SU-DHL-6 (cell line): ENCODE results near the gene CD52.

ENCODE experiments used
- H2AFZ ChIP-seq: fragments of 200-600 bp; sonication (generic); 2 replicates; pipeline ENCODE4 v1.6.1; 2014; ENCODE audit warnings: low read depth, mild to moderate bottlenecking, moderate library complexity, mixed read lengths, antibody characterized with exemption, low read length; ENCODE audit not compliant: severe bottlenecking
- H3F3A ChIP-seq: fragments of 200-600 bp; shearing (Covaris generic); 2 replicates; pipeline ENCODE4 v1.6.0; 2016; ENCODE audit warnings: antibody characterized with exemption, mild to moderate bottlenecking; ENCODE audit not compliant: insufficient read depth
- H3K27ac ChIP-seq: fragments of 200-600 bp; sonication (generic); 2 replicates; pipeline ENCODE4 v1.5.1; 2016; ENCODE audit warnings: low read depth, mild to moderate bottlenecking, low read length, moderate library complexity, mixed read lengths
- H3K27me3 ChIP-seq: fragments of 200-600 bp; sonication (generic), shearing (Covaris generic); 2 replicates; pipeline ENCODE4 v1.6.0; 2014; ENCODE audit warnings: mild to moderate bottlenecking, low read length
- H3K36me3 ChIP-seq: fragments of 200-600 bp; sonication (generic); 2 replicates; pipeline ENCODE4 v1.6.1; 2014; ENCODE audit warnings: mild to moderate bottlenecking, low read length, mixed read lengths
- H3K4me2 ChIP-seq: fragments of 300-600, 200-600 bp; shearing (Covaris generic), sonication (generic); 2 replicates; pipeline ENCODE4 v1.6.0; 2014; ENCODE audit warnings: low read length, low read depth, mild to moderate bottlenecking; ENCODE audit not compliant: poor library complexity, severe bottlenecking
- H3K4me3 ChIP-seq: fragments of 200-600 bp; sonication (generic); 2 replicates; pipeline ENCODE4 v1.5.1; 2014; ENCODE audit warnings: antibody characterized with exemption, low read length, mild to moderate bottlenecking, mixed read lengths; ENCODE audit not compliant: insufficient read depth, poor library complexity, severe bottlenecking
- H3K79me2 ChIP-seq: fragments of 200-600 bp; sonication (generic); 2 replicates; pipeline ENCODE4 v1.6.1; 2014; ENCODE audit warnings: mild to moderate bottlenecking, low read length, moderate library complexity; ENCODE audit not compliant: insufficient read depth
- H3K9ac ChIP-seq: fragments of 200-600 bp; sonication (generic); 2 replicates; pipeline ENCODE4 v1.7.0; 2014; ENCODE audit warnings: mild to moderate bottlenecking, low read length
- H3K9me2 ChIP-seq: fragments of 200-600 bp; sonication (generic); replicated peaks from 2 replicates; pipeline ENCODE4 v1.6.1; 2014; ENCODE audit warnings: low read length; ENCODE audit not compliant: insufficient read depth
- H3K9me3 ChIP-seq: fragments of 200-600 bp; sonication (generic); 2 replicates; pipeline ENCODE4 v1.6.1; 2014; ENCODE audit warnings: low read length, mixed read lengths; ENCODE audit not compliant: insufficient read depth
- H4K20me1 ChIP-seq: fragments of 200-600 bp; sonication (generic); 2 replicates; pipeline ENCODE4 v1.6.1; 2014; ENCODE audit warnings: low read depth, mild to moderate bottlenecking, antibody characterized with exemption, low read length, moderate library complexity, mixed read lengths
- CTCF ChIP-seq: fragments of 200-600 bp; sonication (generic); IDR thresholded peaks from one replicate; pipeline ENCODE4 v1.5.1; 2017; ENCODE audit warnings: antibody characterized with exemption, mild to moderate bottlenecking, low read length, moderate library complexity; ENCODE audit not compliant: insufficient read depth, poor library complexity, severe bottlenecking
- EZH2phosphoT487 ChIP-seq: fragments of 200-600 bp; sonication (generic), shearing (Covaris generic); conservative IDR thresholded peaks from 2 replicates; pipeline ENCODE4 v1.6.1; 2018; ENCODE audit warnings: mild to moderate bottlenecking, antibody characterized with exemption, low read length, moderate library complexity, mixed read lengths

CD52 gene

DNA sequence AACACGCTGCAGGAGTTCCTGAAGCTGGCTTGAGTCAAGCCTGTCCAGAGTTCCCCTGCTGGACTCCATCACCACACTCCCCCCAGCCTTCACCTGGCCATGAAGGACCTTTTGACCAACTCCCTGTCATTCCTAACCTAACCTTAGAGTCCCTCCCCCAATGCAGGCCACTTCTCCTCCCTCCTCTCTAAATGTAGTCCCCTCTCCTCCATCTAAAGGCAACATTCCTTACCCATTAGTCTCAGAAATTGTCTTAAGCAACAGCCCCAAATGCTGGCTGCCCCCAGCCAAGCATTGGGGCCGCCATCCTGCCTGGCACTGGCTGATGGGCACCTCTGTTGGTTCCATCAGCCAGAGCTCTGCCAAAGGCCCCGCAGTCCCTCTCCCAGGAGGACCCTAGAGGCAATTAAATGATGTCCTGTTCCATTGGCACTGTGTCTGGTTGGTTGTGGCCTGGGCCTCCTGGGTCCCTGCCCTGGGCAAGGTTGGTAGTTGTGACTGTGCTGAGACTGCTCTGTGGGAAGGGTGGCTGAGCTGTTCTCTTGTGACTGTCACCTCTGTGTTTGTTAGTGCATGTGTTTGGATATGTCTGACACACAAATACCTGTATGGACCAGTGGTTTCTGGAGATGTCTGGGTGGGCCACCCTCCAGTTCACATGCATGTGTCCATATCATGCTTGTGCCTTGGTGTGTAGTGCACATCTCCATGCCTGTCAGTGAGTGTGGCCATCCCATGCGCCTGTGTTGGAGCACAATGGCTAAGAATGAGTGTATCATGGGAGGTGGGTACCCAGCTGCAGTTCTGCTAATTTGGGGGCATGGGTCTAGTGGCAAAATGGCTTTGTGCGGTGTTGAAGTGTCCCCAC lies 36.4 kb upstream of the CD52 start:
- no peaks in the 10 kb centered on the region for H3K36me3 ChIP-seq
- H3K27me3 ChIP-seq: no peaks in the 10 kb centered on the region
- H2AFZ ChIP-seq: no peak overlapping the region
- peaks cover 23% of the 10 kb centered on the region for H3F3A ChIP-seq
- peak overlapping the region; percentile 77 for H3K4me2 ChIP-seq
- no peaks in the 10 kb centered on the region for H3K9me2 ChIP-seq
- no peaks in the 10 kb centered on the region for H3K9me3 ChIP-seq
- no peaks in the 10 kb centered on the region; the same call in 1 of the 2 replicates for H4K20me1 ChIP-seq
- no peak overlapping the region for H3K4me3 ChIP-seq
- peaks cover 4% of the 10 kb centered on the region; the same call in 1 of the 2 replicates for H3K79me2 ChIP-seq
- peak overlapping the region; percentile 36 for H3K27ac ChIP-seq
- no peak for TF ChIP-seq EZH2phosphoT487
- no peak for TF ChIP-seq CTCF
- H3K9ac ChIP-seq: peak overlapping the region; percentile 72; the same call in 1 of the 2 replicates

DNA sequence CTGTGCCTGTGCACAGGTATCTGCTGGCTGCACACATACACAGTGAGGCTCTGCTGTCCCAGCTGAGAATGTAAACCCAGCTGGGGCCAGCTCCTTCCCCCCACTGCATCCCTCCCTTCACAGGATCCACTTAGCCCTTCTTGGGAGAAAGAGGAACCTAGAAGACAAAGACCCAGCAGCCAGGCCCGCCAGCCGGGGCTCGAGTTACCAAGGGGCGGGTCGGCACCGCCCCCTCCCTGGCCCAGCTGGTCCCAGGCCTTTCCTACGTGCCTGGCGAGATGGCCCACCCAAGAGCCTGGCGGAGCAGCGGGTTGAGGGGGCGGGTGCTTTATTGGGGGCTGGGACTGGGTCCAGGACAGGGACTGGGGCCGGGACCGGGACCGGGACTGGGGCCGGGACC lies 35.8 kb upstream of the CD52 start:
- H3K9me3 ChIP-seq: no peaks in the 10 kb centered on the region
- H3K4me3 ChIP-seq: no peak overlapping the region
- H3K9ac ChIP-seq: no peak overlapping the region
- H3K27me3 ChIP-seq: no peaks in the 10 kb centered on the region
- H3K36me3 ChIP-seq: no peaks in the 10 kb centered on the region
- no peaks in the 10 kb centered on the region; the same call in 1 of the 2 replicates for H4K20me1 ChIP-seq
- H3K9me2 ChIP-seq: no peaks in the 10 kb centered on the region
- no peak overlapping the region for H2AFZ ChIP-seq
- H3K79me2 ChIP-seq: peaks cover 4% of the 10 kb centered on the region; the same call in 1 of the 2 replicates
- H3F3A ChIP-seq: peaks cover 30% of the 10 kb centered on the region
- H3K4me2 ChIP-seq: no peak overlapping the region
- TF ChIP-seq EZH2phosphoT487 (no peak), CTCF (no peak)
- H3K27ac ChIP-seq: peak overlapping the region; percentile 36; the same call in 1 of the 2 replicates

DNA sequence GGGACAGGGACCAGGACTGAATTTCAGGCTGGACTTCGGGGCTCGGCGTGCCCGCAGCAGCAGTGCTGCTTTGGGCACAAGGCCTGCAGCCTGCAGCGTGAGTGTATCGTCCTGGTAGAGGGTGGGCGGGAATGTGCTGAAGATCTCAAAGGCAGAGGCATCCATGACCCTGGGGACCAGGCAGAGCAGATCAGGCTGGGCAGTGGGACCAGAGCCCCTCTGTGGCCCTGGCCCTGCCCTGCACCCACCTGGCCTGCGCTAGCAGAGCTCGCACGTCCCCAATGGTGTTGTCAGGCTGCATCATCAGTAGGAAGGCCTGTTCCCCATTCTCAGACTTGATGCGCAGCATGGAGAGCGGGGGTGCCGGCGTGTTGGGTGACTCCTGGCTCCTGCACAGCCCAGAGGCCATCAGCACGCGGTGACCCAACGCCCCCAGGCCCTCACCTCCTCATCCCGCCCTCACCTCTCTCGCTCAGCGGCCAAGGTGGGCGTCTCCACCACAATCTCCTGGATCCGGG lies 35.3 kb upstream of the CD52 start:
- H3K9me2 ChIP-seq: no peaks in the 10 kb centered on the region
- H4K20me1 ChIP-seq: no peaks in the 10 kb centered on the region; the same call in 1 of the 2 replicates
- no peak overlapping the region for H3K4me3 ChIP-seq
- no peaks in the 10 kb centered on the region for H3K36me3 ChIP-seq
- no peak for TF ChIP-seq EZH2phosphoT487
- no peak for TF ChIP-seq CTCF
- H3F3A ChIP-seq: peaks cover 35% of the 10 kb centered on the region
- H3K9me3 ChIP-seq: no peaks in the 10 kb centered on the region
- no peak overlapping the region for H3K4me2 ChIP-seq
- no peak overlapping the region for H3K27ac ChIP-seq
- H3K9ac ChIP-seq: no peak overlapping the region
- peaks cover 4% of the 10 kb centered on the region; the same call in 1 of the 2 replicates for H3K79me2 ChIP-seq
- H3K27me3 ChIP-seq: no peaks in the 10 kb centered on the region
- H2AFZ ChIP-seq: no peak overlapping the region
